GF-D8 (cell line): ENCODE results near the gene SLC25A39.
A peak's percentile ranks its signal among the peaks of the same experiment; 100 is the strongest.

Experiments used
- DNase-seq: peaks from one replicate; lab custom pipeline; 2025; lab: John Stamatoyannopoulos, UW

SLC25A39 gene

DNA sequence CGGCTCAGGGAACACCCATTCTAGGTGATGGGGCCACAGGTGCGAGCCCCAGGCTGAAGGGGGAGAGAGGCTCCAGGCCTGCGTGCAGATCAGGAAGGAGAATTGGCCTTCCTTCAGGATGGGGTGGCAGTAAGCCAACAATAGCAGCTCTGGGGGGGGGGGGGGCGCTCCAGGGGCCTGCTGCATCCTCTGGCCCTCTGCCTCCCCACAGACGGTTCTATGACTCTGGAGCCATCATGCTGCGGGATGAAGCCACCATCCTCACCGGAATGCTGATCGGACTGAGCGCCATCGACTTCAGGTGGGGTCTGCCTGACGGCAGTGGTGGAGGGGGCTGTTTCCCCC lies 10.1 kb downstream of the SLC25A39 start:
- no peak for DNase-seq

DNA sequence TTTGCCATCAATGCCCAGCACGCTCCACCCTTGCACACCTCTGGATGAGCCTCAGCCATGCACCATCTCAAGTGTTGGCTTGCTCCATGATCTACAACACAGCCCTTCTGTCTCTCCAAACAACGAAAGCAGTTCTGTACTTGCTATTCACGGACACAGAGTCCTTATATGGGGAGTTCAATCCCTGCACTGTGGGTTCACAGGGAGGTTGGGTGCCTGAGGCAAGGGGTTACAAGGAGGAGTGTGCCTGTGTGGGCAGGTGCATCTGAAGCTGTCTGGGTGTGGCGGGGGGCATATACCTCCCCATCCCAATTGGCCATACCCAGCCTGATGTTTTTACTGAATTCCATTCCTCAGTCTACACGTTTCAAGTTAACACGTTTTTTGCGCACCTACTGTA lies 10.6 kb downstream of the SLC25A39 start:
- DNase-seq = no peak

DNA sequence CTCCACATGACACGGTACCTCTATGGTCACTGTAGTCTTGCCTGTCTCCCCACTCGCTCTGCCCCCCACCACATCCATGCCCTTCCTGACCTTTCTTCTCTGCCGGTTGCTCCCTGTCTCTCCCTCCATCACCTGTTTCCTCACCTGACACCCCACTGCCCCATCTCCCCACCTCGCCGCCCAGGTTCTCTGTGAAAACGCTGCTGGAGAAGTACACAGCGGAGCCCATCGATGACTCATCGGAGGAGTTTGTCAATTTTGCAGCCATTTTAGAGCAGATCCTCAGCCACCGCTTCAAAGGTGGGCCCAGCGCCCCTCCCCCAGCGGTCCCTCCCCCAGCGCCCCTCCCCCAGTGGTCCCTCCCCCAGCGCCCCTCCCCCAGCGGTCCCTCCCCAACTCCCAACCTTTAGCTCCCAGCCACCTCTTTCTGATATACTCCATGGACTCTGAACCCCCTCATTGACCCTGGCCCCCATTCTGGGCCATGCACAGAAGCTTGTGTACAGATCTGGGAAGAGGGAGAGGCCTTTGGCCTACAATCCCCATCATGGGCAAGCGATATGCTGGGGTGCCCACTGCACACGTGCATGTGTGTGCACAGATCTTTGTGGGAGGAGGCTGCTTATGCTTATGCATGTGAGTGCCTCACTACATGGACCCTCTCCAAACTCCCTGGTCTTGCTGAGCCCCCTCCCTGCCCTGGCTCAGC lies 12.1 kb downstream of the SLC25A39 start:
- DNase-seq = no peak

DNA sequence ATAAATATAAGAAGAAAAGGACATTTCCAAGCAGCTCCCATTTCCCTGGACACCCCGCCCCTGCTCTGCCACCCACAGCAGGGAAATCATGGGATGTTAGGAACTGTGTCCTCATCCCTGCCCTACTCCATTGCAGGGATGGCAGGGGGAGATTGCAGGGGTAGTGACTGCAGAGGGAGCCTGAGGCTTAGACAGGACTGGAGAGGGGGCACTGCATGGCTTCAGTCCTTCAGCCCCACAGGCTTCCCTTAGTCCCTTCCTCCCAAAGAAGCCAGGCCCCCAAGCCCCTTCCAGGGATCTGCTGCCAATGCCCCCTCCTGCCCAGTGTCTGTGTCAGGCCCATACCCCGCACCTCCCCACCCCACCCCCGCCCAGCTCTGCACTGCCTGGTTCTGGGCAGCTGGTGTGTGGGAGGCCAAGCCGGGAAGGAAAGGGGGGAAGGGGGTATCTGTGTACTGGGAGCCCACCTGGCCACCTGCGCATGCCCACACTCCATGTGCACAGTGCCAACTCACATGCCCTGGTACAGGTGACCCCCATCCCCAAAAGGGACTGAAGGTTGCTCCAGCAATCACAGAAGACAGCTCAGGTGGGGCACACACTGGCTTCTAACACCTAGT lies 13.0 kb downstream of the SLC25A39 start:
- DNase-seq = no peak

DNA sequence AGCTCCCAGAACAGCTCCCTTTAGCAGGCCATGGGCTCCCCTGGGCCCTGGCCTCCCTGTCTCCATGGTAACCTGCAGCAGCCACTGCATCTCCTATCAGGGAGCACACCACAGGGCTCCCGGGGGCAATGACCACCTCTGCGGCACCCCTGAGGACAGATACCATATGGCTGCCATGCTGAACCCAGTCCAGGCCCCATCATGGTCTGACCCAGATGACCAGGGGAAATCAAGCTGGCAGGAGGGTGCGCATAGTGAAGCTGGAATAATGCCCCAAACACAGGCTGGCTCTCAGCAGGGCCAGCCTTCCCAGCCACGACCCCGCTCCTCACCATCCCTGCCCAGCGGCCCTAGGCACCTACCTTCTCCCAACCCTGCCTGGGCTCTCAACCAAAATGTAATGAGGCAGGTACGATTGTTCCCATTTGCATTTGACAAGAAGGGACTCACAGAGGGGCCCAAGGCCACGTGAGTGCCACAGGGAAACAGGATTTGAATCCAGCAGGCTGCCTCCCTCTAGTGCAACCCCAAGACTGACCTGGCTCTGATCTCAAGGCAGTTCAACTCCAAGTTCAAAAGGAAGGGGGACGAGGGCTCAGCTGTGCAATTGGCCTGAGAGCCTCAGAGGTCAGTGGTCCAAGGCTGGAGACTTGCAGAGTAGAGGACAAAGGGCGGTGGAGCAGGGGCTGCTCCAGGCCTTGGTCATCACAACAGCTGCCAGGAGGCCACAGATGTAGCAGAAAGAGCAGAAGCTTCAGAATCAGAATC lies 13.8 kb downstream of the SLC25A39 start:
- no peak for DNase-seq

DNA sequence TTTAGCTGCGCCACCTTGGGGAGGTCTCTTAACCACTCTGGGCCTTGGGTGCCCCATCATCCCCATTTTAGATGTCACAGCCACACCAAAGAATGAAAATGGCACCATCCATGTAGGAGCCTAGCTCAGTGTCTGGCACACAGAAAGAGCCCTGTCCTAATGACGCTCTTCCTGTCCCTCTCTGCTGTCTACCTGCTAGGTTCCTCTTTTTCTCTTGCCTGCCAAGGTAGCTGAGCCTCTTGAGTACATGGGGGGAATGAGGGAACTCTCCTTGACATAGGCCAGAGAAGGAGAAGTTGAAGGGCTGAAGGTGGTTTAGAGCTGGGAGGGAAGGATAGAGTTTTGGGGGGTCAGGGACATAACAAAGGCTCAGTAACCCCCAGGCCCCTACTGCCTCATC lies 14.4 kb downstream of the SLC25A39 start:
- DNase-seq = no peak

DNA sequence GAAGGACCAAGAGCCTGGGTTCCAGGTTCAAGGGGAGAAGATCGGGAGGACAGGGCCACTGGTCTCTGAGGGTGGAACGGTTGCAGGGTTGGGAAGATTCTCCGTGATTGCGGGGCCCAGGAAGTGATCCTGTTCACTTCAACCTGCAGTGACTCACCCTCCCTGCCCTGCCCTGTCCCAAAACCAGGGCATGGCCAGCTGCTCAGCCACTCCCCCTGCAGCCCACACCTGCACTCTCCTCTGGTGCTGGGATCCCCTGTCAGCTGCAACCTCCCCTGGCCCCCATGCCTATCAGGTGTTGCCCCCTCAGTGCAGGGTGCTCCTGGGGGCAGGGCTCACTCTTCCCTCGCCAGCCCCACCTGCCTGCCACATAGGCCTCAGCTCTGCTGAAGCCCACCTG lies 15.2 kb downstream of the SLC25A39 start:
- DNase-seq = no peak

DNA sequence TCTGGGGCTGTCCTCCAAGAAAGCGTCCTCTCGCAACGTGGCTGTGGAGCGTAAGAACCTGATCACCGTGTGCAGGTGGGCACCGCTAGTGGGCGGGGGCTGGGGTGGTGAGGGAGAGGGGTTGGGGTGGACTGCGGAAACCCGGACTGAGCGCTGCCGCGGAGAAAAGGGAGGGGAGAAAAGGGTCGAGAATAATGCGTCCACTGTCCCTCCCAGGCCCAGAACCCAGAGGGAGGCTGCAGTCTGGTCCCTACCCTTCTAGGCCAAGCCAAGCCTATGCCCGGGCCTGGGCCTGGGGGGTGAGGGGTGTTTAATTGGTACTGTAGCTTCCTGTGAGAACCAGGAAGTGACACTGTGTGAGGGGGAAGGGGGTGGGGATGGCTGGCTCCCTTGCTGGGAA lies 15.8 kb downstream of the SLC25A39 start:
- no peak for DNase-seq

DNA sequence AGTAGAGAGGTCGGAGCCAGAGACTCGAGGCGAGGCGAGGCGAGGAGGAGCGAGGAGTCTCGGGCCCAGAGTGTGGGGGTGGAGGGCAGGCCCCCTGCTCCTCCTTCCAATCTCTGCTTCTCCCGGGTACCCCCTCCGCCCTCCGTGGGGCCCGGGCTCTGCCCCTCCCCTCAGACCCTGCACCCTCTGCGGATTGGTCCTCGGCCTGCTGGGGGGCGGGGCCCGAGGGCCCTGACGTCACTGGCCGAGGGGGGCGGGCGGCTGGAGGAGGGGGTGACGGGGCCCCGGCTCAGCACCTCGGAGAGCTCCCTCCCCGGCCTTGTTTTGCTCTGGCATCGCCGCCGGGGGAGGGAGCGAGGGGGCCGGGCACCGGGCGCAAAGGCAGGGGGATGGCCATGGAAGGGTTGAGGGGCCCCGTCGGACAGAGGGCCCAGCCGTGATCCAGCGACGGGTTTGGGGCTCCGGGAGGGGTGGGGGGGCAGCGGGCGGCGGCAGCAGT lies 16.3 kb downstream of the SLC25A39 start, which contains the start of gene RUNDC3A:
Gene RUNDC3A (plus strand): TSS at position 282 of the 499 bp plus-strand sequence. CDS start 232 bp downstream, outside the sequence.
- DNase-seq = no peak

DNA sequence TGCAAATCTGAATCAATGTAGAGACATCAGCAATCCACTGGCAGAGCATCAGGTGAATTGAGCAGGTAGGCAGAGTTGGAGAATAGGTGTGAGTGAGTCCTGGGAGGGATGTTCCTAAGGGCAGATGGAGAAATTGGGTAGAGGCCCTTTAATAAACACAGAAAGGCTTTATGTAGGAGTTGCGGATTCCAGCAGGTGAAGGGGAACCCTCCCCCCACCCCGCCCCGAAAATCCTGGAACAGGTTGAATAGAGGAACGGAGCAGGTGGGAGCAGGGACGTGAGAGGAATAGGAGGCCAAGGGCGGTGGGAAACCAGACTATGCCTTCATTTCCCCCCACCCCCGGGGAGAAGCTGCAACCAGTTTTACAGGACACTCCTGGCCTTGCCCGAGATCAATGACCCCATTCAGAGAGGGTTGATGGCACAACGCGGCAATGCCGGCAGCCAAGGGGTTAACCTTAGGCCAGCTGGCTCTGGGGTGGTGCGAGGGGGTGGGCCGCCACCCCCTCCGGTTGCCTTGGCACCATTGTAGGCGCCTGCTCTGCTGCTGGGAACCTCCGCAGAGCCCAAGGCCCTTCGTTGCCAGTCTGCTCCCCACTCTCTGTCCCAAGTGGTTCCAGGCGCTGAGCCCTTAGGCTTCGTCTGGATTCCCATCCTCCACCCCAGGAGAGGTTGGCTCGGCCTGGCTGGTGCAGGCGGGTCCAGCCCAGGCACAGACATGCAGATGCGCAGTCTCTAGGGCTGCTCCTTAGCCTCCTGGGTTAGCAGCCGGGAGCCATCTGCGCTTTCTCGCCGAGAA lies 17.0 kb downstream of the SLC25A39 start:
- DNase-seq = no peak

DNA sequence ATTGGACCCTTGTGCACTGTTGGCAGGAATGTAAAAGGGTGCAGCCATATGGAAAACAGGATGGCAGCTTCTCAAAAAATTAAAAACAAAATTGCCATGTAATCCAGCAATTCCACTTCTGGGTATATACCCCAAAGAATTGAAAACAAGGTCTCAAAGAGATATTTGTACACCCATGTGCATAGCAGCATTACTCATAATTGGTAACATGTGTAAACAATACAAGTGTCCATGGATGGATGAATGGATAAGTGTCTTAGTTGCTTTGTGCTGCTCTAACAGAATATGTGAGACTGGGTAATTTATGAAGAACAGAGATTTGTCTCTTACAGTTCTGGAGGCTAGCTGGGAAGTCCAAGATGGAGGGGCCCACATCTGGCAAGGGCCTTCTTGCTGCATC lies 20.0 kb downstream of the SLC25A39 start:
- no peak for DNase-seq

DNA sequence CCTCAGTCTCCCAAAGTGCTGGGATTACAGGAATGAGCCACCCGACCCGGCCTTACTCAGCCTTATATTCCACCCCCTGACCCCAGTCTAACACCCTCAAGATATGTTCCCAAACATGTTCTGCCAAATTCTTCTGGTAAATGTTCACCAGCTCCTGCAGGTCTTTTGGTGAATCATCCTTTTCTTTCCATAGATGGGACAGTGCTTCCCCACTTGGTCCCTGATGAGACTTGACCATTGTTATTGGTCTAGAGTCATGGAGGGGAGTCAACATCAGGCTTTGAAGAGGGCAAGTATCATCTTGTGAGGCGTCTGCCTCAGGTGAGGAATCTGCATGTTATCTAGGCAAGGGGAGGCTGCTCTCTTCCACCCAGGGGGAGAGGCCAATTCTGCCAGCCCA lies 26.6 kb downstream of the SLC25A39 start:
- no peak for DNase-seq

DNA sequence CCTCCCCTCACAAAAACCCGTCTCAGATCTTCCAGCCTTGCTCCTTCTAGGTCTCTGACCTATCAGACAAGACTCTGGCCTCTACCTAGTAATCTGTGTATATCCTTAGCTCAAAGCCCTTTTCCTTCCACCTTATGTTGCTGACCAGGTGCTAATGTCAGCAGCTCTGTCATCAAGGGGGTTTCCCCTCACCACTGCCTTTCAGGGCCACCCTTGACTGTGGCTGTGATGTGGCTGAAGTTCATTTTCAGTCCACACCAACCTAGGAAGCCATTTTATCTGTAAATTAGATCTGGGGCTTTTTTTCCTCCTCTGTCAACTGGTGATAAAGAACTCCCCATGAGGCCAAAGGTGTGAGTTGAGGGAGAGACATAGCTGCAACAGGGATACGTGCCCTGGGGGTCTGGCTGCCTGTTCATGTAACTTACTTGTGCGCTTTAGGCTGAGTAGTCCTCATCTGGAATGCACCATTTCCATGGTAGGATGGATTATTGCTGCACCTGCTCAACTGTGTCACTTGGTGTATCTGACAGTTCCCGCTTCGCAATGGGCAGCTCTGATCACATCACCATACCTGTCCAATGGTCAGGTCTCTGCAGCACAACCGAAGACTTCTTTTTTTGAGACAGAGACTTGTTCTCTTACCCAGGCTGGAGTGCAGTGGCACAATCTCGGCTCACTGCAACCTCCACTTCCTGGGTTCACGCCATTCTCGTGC lies 31.0 kb downstream of the SLC25A39 start:
- DNase-seq = no peak

DNA sequence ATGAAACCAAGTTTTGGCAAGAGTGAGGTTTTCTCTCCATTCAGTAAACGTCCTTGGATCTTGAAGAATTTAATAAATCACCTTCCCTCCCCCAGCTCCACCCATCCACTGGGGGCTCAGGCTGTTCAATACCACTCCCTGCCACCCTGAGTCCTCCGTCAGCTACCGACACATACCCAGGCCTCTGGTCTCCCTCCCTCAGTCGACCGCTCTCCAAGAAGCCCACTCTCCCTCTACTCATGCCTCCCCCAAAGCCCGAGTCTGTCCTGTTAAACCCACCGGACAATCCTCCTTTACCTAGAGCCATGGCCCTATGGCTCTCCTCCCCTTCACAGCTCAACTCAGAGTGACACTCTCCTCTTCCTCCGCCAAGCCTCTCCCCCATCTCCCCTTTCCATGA lies 37.0 kb downstream of the SLC25A39 start:
- no peak for DNase-seq

DNA sequence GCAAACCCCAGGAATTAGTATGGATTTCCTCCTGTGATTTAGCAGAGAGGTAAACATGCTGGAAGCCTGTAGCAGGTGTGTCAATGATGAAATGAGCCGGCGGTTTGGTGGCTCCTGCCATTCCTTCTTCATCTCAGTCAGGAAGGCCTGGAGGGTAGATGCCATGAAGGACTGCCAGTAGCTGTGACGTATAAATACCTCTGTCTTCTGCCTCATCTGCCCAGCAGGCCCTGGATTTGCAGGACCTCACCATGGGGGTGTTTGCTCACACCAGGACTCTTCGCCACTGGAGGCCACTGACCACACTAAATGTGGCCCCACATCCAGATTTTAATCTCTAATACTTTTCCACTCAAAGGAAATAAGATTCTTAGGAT lies 40.6 kb downstream of the SLC25A39 start:
- no peak for DNase-seq

DNA sequence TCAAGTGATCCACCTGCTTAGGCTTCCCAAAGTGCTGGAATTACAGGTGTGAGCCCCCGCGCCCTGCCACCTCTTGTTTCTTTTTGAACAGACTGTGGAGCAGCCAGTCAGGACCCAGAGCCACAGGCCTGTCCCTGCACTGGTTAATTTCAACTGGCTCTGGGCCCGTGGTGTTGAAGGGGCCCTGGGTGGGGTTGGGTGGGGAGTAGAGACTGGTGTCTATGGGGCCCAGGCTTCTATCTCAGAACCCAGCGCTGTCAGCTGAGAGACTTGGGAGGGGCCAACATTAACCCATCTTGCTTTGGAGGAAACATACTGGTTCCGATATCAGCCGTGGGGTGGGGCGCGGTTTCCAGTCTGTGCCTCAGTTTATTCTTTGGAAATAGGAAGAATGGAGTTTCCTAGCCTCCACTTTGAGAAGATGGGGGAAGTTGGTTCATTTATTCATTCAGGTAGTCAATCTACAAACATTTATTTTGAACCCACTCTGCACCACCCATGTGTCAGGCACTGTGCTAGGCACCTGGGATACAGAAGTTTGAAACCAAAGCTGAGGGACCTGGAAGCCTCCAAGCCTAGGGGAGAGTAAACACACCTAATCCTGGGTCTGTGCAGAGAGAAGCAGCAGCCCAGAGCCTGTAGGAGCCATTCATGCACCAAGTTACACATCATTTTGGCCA lies 41.1 kb downstream of the SLC25A39 start:
- DNase-seq = no peak

DNA sequence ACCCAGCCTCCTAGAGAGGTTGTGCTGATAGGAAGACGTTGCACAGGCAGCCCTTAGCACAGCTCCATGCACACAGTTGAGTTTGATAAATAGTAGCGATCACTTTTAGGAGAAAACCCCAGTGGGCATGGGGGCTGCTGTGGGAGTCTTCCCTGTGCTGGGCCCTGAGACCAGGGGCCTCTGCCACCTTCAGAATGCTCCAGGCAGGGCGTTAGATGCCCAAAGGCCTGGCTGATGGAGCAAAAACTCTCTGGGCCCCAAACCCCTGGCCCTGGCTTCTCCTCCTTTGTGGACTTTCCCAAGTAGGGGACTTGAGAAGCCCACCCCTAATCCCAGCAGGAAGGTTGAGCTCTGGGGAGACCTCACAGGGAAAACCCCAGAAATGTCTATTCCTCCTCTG lies 42.4 kb downstream of the SLC25A39 start:
- DNase-seq = no peak

DNA sequence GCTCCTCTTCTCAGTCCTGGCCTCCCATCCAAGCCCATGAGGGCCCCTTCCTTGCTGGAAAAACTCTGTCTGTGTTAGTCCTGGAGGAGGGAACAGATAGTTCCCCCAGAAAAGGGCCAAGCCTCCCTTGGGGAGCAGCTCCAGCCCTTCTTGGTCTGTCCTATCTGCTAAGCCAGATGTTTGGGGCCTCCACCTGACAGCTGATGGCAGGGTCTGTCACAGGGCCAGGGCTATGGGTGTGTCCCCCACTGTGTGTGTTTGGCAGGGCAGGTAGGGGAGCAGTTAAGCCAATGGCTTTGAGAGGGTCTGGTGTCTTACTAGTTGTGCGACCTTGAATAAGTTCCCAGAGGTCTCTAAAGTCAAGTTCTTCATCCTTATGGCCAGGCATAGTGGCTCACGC lies 43.1 kb downstream of the SLC25A39 start:
- no peak for DNase-seq

DNA sequence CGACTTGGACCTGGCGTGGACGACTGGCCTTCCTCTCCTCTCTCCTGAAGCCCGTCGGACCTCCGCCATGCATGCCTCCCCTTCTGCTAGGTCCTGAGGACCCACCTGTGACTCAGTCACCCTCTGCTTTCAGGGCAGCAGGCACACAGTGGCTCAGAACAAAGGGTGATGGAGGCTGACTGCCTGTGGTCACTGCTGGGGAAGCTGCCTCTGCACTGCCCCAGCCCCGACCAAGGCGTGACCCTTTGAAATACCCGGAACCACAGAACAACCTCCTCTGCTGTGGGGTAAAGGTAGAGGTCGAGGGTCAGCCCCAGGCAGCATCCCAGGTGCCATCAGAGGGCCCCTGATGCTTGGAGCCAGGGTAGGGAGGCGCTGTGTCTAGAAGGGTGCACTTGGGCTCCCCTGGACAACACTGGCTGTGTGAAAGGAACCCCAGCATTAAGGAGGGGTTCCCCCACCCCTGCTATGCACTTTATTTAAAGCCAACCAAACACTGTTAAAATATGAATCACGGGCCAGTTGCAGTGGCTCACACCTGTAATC lies 44.2 kb downstream of the SLC25A39 start:
- DNase-seq = no peak

DNA sequence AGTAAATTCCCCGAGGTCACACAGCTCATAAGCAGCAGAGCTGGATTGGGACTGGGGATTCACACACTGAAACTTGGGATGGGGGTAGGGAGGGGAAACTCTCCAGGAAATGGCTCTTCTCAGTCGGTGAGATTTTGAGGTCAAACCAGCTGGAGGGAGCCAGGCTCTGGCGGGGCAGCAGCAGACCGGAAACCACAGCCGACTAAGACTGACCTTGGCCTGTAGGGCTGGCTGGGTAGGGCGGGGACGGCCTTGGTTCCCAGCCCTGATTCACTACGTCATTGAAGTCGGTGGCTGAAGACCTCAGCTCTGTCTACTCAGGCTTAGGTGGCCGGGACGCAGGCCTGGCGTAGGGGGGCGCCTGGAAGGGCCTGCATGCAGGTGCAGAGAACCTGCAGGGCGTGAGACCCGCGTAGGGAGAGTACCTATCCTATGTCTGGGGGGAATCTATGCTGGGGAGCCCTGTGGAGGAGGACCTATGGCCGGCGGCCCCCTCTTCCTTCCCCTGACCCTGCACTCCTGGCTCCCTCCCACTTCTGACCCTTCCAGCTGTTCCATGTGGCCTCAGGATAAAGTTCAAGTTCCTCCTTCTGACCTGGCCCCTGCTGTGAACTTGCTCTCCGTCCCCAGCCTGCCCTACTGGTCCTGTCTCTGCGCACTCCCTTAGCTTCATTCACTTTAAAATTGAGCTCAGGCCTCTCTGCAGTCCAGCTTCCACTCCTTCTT lies 44.8 kb downstream of the SLC25A39 start:
- DNase-seq = peak; percentile 32
